Caco-2 (cell line): Measurements from ENCODE around the gene SLC9A3. TPM values are rescaled to one million over a fixed set of nuclear protein-coding genes. Genes with fewer than 3 reads are reported as not detected.

Experiments
- BruUV-seq: library from RNA; stranded (reverse); fragments of 400-500 nt; replicated peaks from 2 replicates; lab custom pipeline; 2021; lab: Mats Ljungman, UMichigan
- CTCF ChIA-PET: fragments of 300-600 bp; sonication (Branson Sonifier 250); formaldehyde crosslinking; loops from one replicate; lab custom pipeline; 2022; ENCODE audit warnings: antibody characterized with exemption; lab: Charles Lee
- POLR2A ChIA-PET: fragments of 300-600 bp; sonication (Branson Sonifier 250); formaldehyde crosslinking; loops from one replicate; lab custom pipeline; 2022; ENCODE audit warnings: antibody characterized with exemption; lab: Charles Lee
- DNase-seq, 2 experiments: peaks; one replicate each; pipeline versions ENCODE4 v3.0.0 to v3.0.0-alpha.2; 2020 to 2022
- H3K27me3 ChIP-seq: replicated peaks from 2 replicates; pipeline ENCODE4 v1.6.0; 2011; ENCODE audit warnings: low read length; ENCODE audit not compliant: control insufficient read depth, insufficient read depth
- H3K36me3 ChIP-seq: 2 replicates; pipeline ENCODE4 v1.5.1; 2011; ENCODE audit warnings: low read length; ENCODE audit not compliant: control insufficient read depth, insufficient read depth
- H3K4me1 ChIP-seq: fragments of 250-450 bp; sonication (Bioruptor Pico); 2 replicates; pipeline ENCODE4 v1.5.1; 2020; ENCODE audit warnings: mild to moderate bottlenecking
- H3K4me3 ChIP-seq: 2 replicates; pipeline ENCODE4 v1.5.1; 2011; ENCODE audit warnings: low read depth, mild to moderate bottlenecking, control low read depth, low read length
- H3K9me3 ChIP-seq: fragments of 250-450 bp; sonication (Bioruptor Pico); 2 replicates; pipeline ENCODE4 v1.5.1; 2020; ENCODE audit warnings: mild to moderate bottlenecking, moderate library complexity
- H3K27ac Mint-ChIP-seq: one replicate; pipeline ENCODE4 v1.8.0; 2022; ENCODE audit warnings: mixed read lengths; ENCODE audit not compliant: unreplicated experiment
- H3K27me3 Mint-ChIP-seq: one replicate; pipeline ENCODE4 v1.8.0; 2022; ENCODE audit warnings: mixed read lengths; ENCODE audit not compliant: insufficient read depth, unreplicated experiment
- H3K36me3 Mint-ChIP-seq: one replicate; pipeline ENCODE4 v1.8.0; 2022; ENCODE audit warnings: mild to moderate bottlenecking, mixed read lengths; ENCODE audit not compliant: insufficient read depth, unreplicated experiment
- H3K4me1 Mint-ChIP-seq: one replicate; pipeline ENCODE4 v1.8.0; 2022; ENCODE audit warnings: low read depth, mixed read lengths; ENCODE audit not compliant: unreplicated experiment
- H3K4me3 Mint-ChIP-seq: one replicate; pipeline ENCODE4 v1.8.0; 2022; ENCODE audit warnings: mild to moderate bottlenecking, moderate library complexity, mixed read lengths; ENCODE audit not compliant: unreplicated experiment
- H3K9me3 Mint-ChIP-seq: one replicate; pipeline ENCODE4 v1.8.0; 2022; ENCODE audit warnings: mixed read lengths; ENCODE audit not compliant: unreplicated experiment
- intact Hi-C: fragments of 100-400 bp; cut with micrococcal nuclease; formaldehyde crosslinking; loops from one replicate; pipeline ENCODE4 v1.10.0; 2022; ENCODE audit not compliant: unreplicated experiment
- total RNA-seq: library from RNA; stranded (reverse); gene quantifications from 2 replicates; pipeline ENCODE4 v1.2.3, GENCODE V29; 2022
- TF ChIP-seq, protein P1 (sequence below), 2 experiments: fragments of 200-600 bp in 1 of 2; IDR thresholded peaks; 1 replicate in 1 of 2; 2 replicates in 1 of 2; pipeline versions ENCODE4 v1.5.1 to v1.8.0; 2011 to 2022; ENCODE audit warnings: antibody characterized with exemption in 1 of 2, control low read depth in 1 of 2, inconsistent platforms in 1 of 2, low read depth in 1 of 2, low read length in 1 of 2, mild to moderate bottlenecking in 1 of 2, moderate library complexity in 1 of 2; ENCODE audit not compliant: insufficient read depth in 1 of 2, severe bottlenecking in 1 of 2, unreplicated experiment in 1 of 2

SLC9A3 gene
- total RNA-seq, 1 experiment from 2014 or later: 3.4 TPM

DNA sequence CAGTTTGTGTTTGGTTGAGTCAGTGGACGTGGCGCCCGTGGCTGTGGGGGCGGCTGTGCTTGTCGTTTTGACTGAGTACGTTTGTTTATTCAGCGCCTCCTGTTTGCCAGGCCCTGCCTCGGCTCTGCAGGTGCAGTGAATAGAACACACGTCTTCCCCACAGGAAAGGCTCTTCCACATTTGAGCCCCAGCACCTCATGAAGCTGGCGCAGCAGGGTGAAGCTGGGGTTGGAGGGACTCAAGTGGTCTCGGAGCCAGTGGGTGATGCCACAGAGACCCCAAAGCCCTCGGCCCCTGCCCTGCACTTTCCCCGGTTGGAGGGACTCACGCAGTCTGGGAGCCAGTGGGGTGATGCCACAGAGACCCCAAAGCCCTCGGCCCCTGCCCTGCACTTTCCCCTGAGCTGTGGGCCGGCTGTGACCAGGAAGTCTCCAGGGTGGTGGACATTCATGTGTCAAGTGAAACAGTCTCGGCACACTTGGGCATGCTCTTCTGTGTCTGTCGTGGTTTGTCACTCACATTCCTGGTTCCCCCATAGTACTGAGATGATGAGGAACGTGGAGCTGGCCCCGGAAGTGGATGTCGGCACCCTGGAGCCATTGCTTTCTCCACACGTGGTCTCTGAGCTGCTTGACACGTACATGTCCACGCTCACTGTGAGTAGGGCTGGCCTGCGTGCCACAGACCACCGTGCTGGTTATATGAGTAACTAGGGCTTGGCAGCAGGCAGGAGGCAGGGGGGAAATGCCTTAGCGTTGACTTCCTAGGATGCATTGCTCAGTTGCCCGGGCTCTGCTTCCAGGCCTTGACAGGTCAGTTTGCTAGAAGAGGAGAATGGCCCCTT, 67.7 kb downstream of the SLC9A3 start:
- no TSS peak for BruUV-seq
- H3K27ac Mint-ChIP-seq: no peak overlapping the region
- ChIA-PET POLR2A (no interaction called here), CTCF (interaction anchor here (0.7 kb wide), 1 partner anchor 268 kb away, joined by 3 read pairs; no protein-coding TSS in a partner anchor)
- DNase-seq: no peak
- TF ChIP-seq, protein P1, sequence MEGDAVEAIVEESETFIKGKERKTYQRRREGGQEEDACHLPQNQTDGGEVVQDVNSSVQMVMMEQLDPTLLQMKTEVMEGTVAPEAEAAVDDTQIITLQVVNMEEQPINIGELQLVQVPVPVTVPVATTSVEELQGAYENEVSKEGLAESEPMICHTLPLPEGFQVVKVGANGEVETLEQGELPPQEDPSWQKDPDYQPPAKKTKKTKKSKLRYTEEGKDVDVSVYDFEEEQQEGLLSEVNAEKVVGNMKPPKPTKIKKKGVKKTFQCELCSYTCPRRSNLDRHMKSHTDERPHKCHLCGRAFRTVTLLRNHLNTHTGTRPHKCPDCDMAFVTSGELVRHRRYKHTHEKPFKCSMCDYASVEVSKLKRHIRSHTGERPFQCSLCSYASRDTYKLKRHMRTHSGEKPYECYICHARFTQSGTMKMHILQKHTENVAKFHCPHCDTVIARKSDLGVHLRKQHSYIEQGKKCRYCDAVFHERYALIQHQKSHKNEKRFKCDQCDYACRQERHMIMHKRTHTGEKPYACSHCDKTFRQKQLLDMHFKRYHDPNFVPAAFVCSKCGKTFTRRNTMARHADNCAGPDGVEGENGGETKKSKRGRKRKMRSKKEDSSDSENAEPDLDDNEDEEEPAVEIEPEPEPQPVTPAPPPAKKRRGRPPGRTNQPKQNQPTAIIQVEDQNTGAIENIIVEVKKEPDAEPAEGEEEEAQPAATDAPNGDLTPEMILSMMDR (IDR thresholded peaks at IDR 0.05; ENCODE audit: insufficient read depth in 1 of 2, low read depth in 1 of 2, low read length in 1 of 2, severe bottlenecking in 1 of 2, unreplicated experiment in 1 of 2): no peak
- H3K36me3 Mint-ChIP-seq: peaks cover 66% of the 10 kb centered on the region
- H3K9me3 ChIP-seq: peaks cover 5% of the 10 kb centered on the region; the same call in 1 of the 2 replicates
- no peaks in the 10 kb centered on the region for H3K27me3 ChIP-seq
- no peak overlapping the region for H3K4me3 ChIP-seq
- H3K9me3 Mint-ChIP-seq: peaks cover 11% of the 10 kb centered on the region
- intact Hi-C loops: no loop called here
- peaks cover 7% of the 10 kb centered on the region; the same call in 1 of the 2 replicates for H3K4me1 ChIP-seq
- no peak overlapping the region for H3K4me3 Mint-ChIP-seq
- H3K4me1 Mint-ChIP-seq: no peaks in the 10 kb centered on the region
- no peaks in the 10 kb centered on the region; the same call in none of the 2 replicates for H3K36me3 ChIP-seq
- no peaks in the 10 kb centered on the region for H3K27me3 Mint-ChIP-seq

DNA sequence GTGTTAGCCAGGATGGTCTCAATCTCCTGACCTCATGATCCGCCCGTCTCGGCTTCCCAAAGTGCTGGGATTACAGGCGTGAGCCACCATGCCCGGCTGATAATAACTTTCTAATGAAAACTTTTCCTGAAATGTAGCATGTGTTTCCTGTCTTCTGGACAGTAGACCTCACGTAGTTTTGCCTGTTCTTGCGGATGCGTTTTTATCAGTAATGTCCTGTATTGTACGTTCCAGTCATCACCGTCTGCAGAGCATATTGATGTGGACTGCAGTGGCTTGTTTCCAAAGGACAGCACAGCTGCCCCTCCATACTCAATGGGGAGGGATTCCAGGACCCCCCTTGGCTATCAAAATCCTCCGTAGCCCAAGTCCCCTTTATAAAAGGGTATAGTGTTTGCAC, 68.4 kb downstream of the SLC9A3 start:
- CTCF ChIA-PET: no interaction called here

DNA sequence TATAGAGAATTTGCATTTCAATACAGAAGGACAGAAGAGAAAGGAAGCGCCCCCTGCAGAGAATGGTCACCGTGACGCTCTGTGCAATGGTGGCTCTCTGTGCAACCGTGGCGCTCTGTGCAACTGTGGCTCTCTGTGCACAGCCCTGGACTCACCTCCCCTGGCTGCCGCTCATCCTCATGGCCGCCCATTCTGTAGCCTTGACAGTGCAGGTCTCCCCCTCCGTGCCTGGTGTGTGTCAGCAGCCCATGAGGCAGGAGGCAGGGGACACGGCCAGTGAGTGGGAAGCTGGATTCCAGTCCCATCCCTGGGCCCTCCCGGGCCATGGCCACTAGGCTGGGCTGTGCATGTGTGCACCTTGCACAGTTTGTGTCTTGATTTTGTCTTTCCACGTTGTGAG, 69.3 kb downstream of the SLC9A3 start:
- Mint-ChIP-seq H3K27ac (no peak overlapping the region), H3K36me3 (peaks cover 69% of the 10 kb centered on the region), H3K4me3 (no peak overlapping the region), H3K9me3 (peaks cover 13% of the 10 kb centered on the region), H3K4me1 (no peaks in the 10 kb centered on the region), H3K27me3 (no peaks in the 10 kb centered on the region)
- ChIA-PET CTCF (no interaction called here), POLR2A (no interaction called here)
- H3K36me3 ChIP-seq: no peaks in the 10 kb centered on the region; the same call in none of the 2 replicates
- no peak overlapping the region for H3K4me3 ChIP-seq
- TF ChIP-seq, protein P1 (IDR thresholded peaks at IDR 0.05; ENCODE audit: insufficient read depth in 1 of 2, low read depth in 1 of 2, low read length in 1 of 2, severe bottlenecking in 1 of 2, unreplicated experiment in 1 of 2): no peak
- intact Hi-C loops: no loop called here
- H3K27me3 ChIP-seq: no peaks in the 10 kb centered on the region
- BruUV-seq: no TSS peak
- peaks cover 5% of the 10 kb centered on the region; the same call in 1 of the 2 replicates for H3K9me3 ChIP-seq
- H3K4me1 ChIP-seq: peaks cover 7% of the 10 kb centered on the region; the same call in 1 of the 2 replicates
- no peak for DNase-seq

More for the DNA sequence above, 68.4 kb downstream of the SLC9A3 start:
- Mint-ChIP-seq H3K27me3 (no peaks in the 10 kb centered on the region), H3K36me3 (peaks cover 69% of the 10 kb centered on the region), H3K4me3 (no peak overlapping the region), H3K4me1 (no peaks in the 10 kb centered on the region), H3K27ac (no peak overlapping the region), H3K9me3 (peaks cover 13% of the 10 kb centered on the region)
- TF ChIP-seq, protein P1 (IDR thresholded peaks at IDR 0.05; ENCODE audit: insufficient read depth in 1 of 2, low read depth in 1 of 2, low read length in 1 of 2, severe bottlenecking in 1 of 2, unreplicated experiment in 1 of 2): no peak
- no peaks in the 10 kb centered on the region; the same call in none of the 2 replicates for H3K36me3 ChIP-seq
- POLR2A ChIA-PET: no interaction called here
- peaks cover 5% of the 10 kb centered on the region; the same call in 1 of the 2 replicates for H3K9me3 ChIP-seq
- peaks cover 7% of the 10 kb centered on the region; the same call in 1 of the 2 replicates for H3K4me1 ChIP-seq
- no peak for DNase-seq
- intact Hi-C loops: no loop called here
- BruUV-seq: no TSS peak
- no peak overlapping the region for H3K4me3 ChIP-seq
- no peaks in the 10 kb centered on the region for H3K27me3 ChIP-seq
